HG03432 (cell line): ENCODE results near the gene FAM210B.
A peak's percentile ranks its signal among the peaks of the same experiment; 100 is the strongest.
"Not testable (repeated sequence)": the region's sequence is repeated elsewhere in the genome, so short reads cannot be mapped to it uniquely, and the experiment has no call there.

Experiments
- ATAC-seq: cut with Tn5 transposase; IDR thresholded peaks from one replicate; pipeline ENCODE4 v1.9.1; 2021; ENCODE audit warnings: mild to moderate bottlenecking, moderate library complexity; ENCODE audit not compliant: unreplicated experiment

The FAM210B gene

DNA sequence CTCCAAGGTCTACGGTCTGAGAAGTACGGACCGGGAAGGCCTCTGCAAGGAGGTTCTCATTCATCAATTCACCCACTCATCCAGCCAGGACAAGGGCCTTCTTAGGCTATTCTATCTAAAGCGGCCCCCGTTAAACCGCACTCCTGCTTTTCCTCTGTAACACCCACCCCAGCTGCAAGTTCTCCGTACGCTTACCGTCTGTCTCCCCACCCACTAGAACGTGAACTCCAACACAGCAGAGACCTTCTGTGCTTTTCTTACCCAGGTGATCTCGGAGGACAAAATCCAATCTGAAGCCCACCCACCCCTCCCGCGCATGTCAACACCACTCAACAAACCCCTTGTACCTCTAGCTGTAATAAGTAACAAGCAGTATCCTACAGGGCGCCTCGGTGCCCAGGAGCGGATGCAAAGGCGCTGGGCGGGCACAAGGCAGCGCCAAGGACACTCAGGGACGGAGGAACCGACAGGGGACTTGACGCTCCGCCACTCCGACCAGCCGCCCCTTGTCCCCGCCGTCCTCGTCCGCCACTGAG is 32.9 kb downstream of the FAM210B start:
- ATAC-seq = peak; percentile 46

DNA sequence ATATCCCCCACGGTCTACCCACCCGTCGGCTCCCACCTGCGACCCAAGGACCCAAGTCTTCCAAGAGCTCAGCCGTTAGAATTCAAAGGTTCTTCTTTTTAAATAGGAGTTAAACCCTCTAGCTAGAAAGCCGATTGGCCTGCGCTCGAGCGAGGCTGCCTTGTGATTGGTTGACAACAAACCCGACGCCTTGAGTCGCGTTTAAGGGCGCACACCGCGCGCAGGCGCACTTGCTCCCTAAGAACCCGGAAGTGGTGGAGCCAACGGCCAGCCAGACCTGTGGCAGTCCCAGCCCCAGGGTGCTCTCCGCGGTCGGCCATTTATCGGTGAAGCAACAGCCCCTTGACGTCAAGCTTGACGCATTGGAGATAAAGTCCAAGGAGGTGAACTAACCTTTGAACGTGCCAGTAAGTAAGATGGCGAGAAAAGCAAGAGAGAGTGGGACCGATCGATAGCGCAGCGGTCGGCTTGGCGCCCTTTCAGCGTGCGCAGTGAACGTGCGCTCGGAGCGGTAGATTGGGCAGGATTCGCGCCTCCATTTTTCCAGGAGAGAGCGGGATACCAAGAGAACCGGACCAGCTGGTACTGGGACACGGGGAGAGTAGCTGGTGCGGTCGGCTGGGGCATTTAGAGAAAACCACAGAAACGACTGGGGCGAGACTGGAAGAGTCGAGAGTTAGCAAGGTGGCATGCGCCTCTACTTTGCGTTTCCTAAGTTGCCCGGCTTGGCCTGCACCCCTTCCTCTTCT is 33.5 kb downstream of the FAM210B start, which contains the start of the genes AURKA and CSTF1:
AURKA (minus strand) TSS at position 84 of the 749 bp plus-strand sequence. CDS start 4,018 bp downstream, outside the sequence.
CSTF1 (plus strand) TSS at position 514 of the 749 bp plus-strand sequence. CDS start 2,908 bp downstream, outside the sequence.
- ATAC-seq = peak; percentile 91

DNA sequence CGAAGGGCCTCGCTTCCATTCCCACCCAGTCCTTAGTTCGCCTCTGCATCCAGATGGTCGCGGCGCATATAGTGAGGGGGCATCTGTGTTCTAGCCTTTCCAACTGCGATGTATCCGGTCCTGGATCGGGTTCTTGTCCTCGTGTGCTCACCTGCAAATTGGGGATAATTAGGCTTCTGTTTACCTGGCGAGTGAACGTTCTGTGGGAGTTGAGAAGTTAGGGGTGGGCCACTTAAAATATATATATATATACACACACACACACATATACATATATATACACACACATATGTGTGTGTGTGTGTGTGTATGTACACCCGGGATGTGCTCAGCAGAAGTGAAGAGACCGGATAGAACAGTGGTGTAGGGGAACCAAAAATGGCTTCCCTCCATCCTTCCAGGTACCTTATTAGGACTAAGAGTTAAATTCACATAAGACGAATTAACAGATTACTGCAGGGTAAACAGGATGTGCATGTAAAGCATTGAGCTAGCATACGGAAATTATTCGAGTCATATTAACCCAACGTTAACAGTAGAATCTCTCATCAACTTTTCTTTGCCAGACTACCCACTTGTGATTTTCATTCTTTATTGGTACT is 34.2 kb downstream of the FAM210B start:
- no peak for ATAC-seq

DNA sequence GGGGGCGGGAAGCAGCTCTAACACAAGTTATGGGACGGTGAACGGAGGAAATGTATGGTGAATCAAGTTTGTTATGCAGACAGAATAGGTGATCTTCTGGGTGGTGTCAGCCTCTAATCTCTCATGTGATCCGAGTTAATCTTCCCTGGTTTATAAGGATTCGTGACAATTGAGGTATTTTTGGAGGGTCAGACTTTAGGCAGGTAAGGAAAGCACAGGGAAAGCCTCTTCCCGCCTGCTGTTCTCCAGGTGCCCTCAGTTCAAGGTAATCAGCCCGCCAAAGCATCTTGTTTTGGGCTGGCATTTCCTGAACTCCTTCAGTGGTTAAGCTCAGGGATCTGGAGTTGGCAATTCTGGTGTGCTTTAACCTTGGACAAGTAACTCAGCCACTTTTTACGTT is 34.9 kb downstream of the FAM210B start:
- no peak for ATAC-seq

DNA sequence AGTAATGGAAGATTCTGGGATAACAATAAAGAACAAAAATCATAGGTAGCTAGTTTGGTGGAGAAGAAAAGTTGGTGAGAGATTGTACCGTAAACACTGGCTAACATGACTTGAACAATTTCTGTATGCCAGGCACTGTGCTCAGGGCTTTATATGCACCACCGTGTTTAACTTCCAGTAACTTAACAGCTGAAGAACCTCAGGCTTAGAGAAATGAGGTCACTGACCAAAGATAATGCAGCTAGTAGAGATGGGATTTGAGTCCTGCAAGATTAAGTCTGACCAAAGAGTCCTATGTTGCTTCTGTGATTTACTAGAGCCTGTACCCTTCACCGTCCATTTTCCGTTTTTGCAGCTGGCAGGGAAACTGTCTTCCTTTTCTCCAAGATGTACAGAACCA is 36.4 kb downstream of the FAM210B start:
- ATAC-seq = no peak

DNA sequence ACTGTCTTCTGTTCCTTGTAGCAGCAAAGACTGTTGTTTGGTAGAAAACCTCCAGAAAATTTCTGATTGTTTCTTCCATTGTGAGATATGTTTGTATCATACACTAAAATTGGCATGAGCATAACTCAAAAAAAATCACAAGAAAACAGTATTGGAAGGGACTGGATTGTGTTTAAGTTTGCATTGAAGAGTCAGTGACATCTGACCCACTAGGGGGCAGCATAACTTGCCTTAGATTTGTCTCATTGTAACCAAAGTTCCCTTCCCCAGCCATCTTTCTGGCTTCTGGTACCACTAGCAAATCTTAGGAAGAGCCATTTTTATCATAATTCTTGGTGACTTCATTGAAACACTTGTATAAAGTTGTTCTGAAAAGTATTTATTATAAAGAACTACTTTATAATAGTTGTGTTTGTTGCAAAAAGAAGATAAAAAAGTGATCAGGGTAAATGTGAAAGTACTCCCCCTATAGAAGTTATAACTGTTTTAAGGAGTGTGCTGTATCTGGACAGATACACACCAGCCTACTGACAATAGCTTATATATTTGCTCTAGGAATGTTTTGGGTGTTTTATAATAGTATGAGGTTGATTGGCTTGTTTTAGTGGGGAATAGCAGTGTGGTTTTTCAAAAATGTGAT is 41.3 kb downstream of the FAM210B start:
- peak; percentile 69 for ATAC-seq

DNA sequence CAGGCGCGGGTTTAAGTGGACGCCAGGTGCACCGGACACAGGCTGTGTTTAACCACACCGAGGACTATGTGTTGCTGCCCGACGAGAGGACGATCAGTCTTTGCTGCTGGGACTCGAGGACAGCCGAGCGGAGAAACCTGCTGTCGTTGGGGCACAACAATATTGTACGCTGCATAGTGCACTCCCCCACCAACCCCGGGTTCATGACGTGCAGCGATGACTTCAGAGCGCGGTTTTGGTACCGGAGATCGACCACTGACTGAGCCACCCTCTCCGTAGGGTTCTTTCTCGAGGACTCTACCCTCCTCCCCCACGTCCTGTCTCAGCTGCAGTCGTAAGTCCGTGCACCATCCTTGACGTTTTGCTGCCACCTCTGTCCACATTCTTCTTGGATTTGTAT is 44.7 kb downstream of the FAM210B start:
- no peak for ATAC-seq

DNA sequence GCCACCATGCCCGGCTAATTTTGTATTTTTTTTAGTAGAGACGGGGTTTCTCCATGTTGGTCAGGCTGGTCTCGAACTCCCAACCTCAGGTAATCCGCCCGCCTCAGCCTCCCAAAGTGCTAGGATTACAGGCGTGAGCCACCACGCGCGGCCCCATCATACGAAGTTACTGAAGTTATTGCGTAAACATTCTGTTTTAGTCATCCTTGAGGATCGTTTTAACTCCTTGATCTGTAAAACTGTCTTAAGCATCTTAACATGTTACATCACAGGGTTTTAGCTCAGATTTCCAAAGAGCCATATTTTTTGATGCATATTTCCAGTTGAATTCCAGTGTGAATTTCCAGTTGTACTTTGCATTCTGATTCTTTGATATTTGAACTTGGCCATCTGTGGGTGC is 46.6 kb downstream of the FAM210B start:
- not testable (repeated sequence) for ATAC-seq

DNA sequence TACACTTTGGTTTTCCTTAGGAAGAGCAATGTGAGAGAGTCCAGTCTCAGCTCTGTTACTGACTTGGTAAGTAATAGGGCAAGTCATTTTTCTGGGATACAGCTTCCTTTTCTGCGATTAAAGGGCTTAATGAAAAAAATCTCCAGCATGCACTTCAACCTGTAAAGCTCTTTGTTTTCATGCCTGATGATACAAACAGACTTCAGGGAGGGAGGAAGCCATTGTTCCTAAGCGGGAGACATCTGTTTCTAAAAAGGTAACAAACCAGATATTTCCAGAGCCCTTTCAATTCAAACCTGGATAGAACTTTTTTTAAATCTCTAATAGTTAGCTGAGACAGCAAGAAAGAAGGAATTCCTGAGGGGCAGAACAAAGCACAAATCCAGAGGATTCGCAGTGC is 48.1 kb downstream of the FAM210B start:
- no peak for ATAC-seq

DNA sequence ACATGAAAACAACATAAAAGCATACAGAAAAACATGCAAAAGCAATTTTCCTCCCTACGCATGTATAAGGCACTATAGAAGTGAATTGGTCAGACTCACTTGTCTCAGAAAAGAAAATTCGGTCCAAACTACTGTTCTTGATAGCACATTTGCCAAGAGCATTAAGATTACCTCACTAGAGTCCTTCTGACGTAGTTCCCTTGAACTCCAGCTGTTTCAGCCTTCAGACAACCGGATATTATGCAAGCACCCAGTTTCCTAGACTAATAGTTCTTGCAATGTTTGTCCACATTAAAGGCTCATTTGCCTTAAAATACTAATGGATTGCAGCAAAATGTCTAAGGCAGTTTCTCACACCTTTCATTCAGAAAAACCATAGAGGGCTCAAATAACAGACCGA is 50.7 kb downstream of the FAM210B start:
- no peak for ATAC-seq

DNA sequence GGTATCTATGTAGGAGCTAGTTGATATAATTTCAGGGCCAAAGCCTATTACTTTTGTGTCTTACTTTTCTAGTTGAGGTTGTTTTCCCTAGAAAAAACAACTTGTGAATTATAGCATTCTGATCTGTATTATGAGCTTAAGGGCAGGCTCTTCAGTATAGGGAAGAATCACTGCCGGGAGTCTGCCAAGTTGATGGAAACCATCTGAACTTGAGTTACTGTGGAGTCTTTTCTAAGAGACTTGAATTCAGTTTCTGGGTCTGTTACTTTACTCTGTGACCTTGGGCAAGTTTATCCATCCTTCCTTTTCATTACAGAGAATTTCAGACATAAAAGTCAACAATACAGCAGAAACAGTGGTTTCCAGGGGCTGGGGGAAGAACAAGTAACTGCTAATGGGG is 51.2 kb downstream of the FAM210B start:
- ATAC-seq = no peak

DNA sequence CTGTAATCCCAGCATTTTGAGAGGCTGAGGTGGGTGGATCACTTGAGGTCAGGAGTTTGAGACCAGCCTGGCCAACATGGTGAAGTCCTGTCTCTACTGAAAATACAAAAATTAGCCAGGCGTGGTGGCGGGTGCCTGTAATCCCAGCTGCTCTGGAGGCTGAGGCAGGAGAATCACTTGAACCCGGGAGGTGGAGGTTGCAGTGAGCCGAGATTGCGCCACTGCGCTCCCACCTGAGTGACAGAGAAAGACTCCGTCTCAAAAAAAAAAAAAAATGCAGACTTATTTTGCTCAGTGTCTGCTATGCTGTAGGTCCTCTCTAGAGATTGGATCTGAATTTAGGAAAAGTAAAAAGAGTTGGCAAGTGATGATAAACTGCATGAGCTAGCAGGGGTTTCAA is 52.5 kb downstream of the FAM210B start:
- ATAC-seq = not testable (repeated sequence)

DNA sequence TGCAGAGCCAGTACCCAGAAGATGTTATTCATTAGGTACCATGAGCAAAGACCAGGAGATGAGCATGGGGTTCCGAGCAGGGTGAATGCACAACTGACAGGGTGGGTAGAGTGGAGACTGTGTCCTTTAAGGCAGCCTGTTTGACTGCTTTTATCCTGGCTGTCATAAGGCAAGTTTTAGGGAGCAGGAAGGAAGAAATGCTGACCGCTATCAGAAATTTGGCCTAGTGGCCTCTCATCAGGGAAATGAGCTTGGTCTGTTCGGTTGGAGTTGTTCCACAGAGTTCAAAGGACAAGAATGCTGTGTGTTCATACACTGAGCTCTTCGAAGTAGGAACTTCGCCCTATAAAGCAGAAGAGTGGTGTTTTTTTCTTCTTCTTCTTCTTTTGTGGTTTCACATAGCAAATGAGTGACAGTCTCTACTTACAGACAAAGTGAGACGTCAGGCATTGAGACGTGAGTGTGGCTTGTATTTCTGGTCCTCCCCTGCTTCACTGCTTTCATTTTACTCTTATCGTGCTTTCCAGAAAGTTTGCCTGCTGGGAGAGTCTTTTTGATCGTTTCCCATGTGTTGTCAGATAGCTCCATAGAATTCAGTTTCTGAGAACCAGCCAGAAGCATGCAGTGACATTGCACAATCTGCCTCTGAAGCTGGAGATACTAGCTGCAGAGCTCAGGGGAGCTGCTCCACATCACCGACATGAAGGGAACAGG is 53.1 kb downstream of the FAM210B start, which contains the start of gene CASS4:
CASS4 (plus strand) TSS at position 502 of the 714 bp plus-strand sequence; CDS start at position 701, 199 bp downstream.
- ATAC-seq = peak; percentile 71

DNA sequence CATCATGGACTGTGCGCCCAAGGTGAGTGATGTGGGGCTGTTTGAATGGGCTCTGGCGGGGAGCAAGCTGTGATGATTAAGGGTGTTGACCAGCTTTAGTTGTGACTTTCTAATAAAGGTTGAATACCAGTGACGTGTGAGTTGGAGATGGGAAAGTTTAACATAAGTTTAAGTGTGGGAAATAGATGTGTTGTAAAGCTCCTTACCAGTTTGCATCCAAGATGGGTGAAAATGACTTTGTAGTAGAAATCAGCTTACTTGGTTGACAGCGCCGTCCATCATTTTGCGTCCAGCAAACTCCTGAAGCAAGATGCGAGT is 53.7 kb downstream of the FAM210B start:
- ATAC-seq = no peak

DNA sequence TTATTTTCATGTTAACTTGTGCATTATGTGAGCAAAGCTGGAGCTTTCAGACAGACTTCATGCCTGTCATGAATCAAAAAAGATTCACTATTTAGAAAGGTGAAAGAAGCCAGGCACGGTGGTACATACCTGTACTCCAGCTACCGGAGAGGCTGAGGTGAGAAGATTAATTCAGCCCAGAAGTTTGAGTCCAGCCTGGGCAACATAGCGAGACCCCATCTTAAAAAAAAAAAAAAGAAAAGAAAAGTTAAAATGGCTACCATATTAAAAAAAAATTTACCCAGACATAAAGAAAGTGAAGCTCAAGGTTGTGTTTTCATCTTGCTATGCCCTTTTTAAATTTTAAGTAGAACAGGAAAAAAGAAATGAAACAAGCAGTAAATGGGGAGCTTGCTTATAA is 54.2 kb downstream of the FAM210B start:
- ATAC-seq = no peak

DNA sequence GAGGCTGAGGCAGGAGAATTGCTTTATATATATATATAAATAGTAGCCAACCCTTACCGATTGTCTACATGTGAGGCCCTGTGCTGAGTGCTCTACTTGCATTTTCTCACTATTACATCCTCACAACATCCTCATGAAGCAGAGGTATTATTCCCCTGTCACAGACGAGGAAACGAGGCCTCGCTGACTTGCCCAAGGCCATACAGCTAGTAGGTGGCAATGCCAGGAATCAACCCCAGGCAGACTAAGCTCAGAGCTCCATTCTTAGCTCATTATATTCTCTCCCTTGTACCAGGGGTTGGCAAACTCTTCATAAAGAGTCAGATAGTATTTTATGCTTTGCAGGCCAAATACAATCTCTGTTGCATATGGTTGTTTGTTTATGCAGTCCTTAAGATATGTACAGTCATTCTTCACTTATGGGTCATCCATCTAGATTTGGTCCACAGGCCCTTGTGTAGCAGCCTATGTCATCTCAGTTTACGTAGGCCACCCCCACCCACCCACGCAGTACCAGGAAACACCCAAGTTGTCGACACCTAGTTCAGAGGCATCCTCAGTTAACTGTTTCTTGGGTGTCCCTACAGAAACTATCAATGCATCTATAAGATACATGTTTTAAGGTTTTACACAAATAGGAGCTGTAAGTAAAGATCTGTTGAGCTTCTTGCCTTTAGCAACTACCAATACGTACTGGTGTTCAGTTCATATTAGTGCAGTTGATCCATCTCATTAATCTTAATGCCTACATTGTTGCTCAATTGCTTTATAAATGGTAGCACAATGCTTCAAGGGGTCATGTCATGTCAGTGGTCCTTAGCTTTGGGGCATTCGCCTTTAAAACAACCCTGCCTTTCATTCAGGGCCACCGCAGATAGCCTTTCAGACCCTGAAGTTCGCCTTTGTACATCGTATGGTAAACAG is 56.3 kb downstream of the FAM210B start:
- ATAC-seq = no peak

DNA sequence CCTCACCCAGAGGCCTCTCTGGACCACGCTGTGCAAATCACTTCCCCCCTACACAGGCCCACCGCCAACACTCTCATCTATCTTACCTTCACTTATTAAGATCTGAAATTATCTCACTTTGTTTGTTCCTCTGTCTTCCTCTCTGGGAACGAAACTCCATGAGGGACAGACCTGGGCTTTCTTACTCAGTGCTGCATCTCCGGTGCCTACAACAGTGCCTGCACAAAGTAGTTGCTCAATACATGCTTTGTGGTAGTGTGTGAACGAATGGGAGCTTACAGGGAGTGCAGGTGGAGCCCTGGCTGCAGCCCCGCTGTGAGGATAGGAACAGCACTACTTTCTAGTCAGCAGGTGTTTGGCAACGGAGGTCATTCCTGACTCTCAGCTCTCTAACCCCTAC is 58.6 kb downstream of the FAM210B start:
- ATAC-seq = no peak

DNA sequence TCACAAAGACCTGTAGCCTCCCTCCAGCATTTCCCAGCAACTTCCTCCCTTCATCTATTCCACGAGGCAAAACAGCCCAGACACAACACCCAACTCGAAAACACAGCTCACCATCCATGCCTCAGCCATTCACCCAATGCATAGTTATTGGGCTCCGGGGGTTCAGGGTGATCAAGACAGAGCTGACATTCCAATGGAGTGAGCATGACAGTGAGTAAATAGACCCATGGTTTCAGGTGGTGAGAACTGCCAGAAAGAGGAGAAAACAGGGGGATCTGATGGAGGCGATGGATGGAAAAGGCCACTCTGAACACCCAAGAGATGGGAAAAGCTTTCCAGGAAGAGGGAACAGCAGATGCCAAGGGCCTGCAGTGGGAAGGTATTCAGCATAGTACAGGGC is 59.1 kb downstream of the FAM210B start:
- ATAC-seq = no peak
